ENCODE data around the gene SLC2A9. TPM values are rescaled to one million over a fixed set of nuclear protein-coding genes. Genes with fewer than 3 reads are reported as not detected.
A peak's percentile ranks its signal among the peaks of the same experiment; 100 is the strongest.

Gene SLC2A9
- total and polyA plus RNA-seq, 8 donors = 0.61 to 35.3 (median 2.7) TPM

GRCh38 chr4:10058371-10058770, 37.1 kb upstream of the SLC2A9 start:
- Histone ChIP-seq H3K27ac (no peak overlapping the region), H3K4me3 (no peak overlapping the region), H3K4me1 (peaks cover 0 to 3% (median 0%) of the 10 kb centered on the region in 4 donors), H3K27me3 (no peaks in the 10 kb centered on the region), H3K9me3 (no peaks in the 10 kb centered on the region), H3K36me3 (no peaks in the 10 kb centered on the region)
- intact Hi-C loops (cut with DNase I; ENCODE audit: low total_unique reads) = no loop called here
- no peak for TF ChIP-seq EP300 (IDR thresholded peaks at IDR 0.05)
- no peak for TF ChIP-seq CTCF (IDR thresholded peaks at IDR 0.05)
- no peak for TF ChIP-seq POLR2A (IDR thresholded peaks at IDR 0.05)
- TF ChIP-seq POLR2AphosphoS5 (IDR thresholded peaks at IDR 0.05) = no peak
- no peak for DNase-seq
- 93 to 96% (median 95%) methylated on average over 7 of the region's 7 CpGs for WGBS, 5 donors

DNA sequence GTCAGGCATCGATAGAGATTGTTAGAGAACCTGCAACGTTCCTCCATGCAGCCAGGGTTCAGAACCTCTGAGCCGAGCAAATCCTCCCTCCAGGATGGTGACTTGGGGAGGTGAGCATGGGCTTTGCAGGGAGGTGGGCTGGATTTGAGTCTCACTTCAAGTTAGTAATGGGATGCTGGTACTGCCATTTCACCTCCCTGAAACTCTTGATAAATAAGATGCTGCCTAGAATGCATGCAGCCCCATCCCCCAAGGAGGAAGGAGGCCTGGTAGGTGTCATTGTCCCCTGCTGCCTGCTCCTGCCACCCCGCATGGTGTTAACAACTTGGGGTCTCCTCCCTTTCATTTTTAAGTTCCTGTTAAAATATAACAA, 35.7 kb upstream of the SLC2A9 start:
- no peak overlapping the region for H3K4me3 ChIP-seq
- no peak overlapping the region for H3K27ac ChIP-seq
- WGBS, 5 donors = 76 to 87% (median 80%) methylated on average over 4 of the region's 4 CpGs
- H3K27me3 ChIP-seq = no peaks in the 10 kb centered on the region
- H3K36me3 ChIP-seq = no peaks in the 10 kb centered on the region
- TF ChIP-seq EP300 (IDR thresholded peaks at IDR 0.05) = no peak
- no peak for TF ChIP-seq POLR2AphosphoS5 (IDR thresholded peaks at IDR 0.05)
- no peak for TF ChIP-seq POLR2A (IDR thresholded peaks at IDR 0.05)
- TF ChIP-seq CTCF (IDR thresholded peaks at IDR 0.05) = no peak
- no peak for DNase-seq
- no peaks in the 10 kb centered on the region for H3K9me3 ChIP-seq
- no peaks in the 10 kb centered on the region for H3K4me1 ChIP-seq
- intact Hi-C loops (cut with DNase I; ENCODE audit: low total_unique reads) = no loop called here

DNA sequence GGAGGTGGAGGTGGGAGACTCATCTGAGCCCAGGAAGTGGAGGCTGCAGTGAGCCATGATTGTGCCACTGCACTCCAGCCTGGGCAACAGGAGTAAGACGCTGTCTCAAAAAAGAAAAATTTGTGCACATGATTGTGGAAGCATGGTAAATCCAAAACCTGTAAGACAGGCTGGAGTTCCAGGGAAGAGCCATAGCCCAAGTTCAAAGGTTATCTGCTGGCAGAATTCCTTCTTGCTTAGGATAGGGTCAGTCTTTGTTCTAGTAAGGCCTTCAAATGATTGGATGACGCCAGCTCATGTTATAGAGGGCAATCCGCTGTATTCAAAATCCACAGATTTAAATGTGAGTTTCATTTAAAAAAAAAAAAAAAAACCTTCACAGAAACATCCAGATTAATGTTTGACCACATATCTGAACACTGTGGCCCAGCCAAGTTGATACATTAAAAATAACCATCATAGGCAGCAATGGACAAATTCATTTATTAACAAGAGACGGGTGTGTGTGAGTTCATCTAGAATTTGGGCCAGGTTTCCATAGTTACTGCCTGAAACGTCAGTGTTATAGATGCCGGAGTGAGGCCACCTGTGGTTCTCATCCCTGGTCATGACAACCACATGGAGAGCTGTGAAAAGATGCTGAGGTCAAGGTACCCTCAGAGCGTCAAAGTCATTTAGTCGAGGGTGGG, 35.2 kb upstream of the SLC2A9 start:
- no peaks in the 10 kb centered on the region for H3K9me3 ChIP-seq
- DNase-seq = peak in 1 of 2 donors; percentile 71
- no peak overlapping the region for H3K27ac ChIP-seq
- 56 to 79% (median 65%) methylated on average over 8 of the region's 8 CpGs for WGBS, 5 donors
- no peak overlapping the region for H3K4me3 ChIP-seq
- TF ChIP-seq CTCF (IDR thresholded peaks at IDR 0.05) (no peak), POLR2A (IDR thresholded peaks at IDR 0.05) (no peak), EP300 (IDR thresholded peaks at IDR 0.05) (no peak), POLR2AphosphoS5 (IDR thresholded peaks at IDR 0.05) (no peak)
- intact Hi-C loops (cut with DNase I; ENCODE audit: low total_unique reads) = no loop called here
- H3K27me3 ChIP-seq = no peaks in the 10 kb centered on the region
- no peaks in the 10 kb centered on the region for H3K4me1 ChIP-seq
- H3K36me3 ChIP-seq = no peaks in the 10 kb centered on the region

DNA sequence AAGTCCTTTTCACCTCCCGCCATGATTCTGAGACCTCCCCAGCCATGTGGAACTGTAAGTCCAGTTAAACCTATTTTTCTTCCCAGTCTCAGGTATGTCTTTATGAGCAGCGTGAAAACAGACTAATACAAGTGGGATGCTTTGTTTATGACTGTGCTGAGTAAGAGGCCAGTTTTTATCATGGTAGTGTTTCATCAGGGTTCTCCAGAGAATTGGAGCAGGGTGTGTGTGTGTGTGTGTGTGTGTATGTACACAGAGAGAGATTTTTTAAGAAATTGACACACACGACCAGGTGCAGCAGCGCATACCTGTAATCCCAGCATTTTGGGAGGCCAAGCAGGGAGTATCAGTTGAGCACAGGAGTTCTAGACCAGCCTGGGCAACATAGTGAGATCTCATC, 34.6 kb upstream of the SLC2A9 start:
- no peak for DNase-seq
- Histone ChIP-seq H3K4me3 (no peak overlapping the region), H3K4me1 (no peaks in the 10 kb centered on the region), H3K27ac (no peak overlapping the region), H3K36me3 (no peaks in the 10 kb centered on the region), H3K9me3 (no peaks in the 10 kb centered on the region), H3K27me3 (peaks cover 0 to 5% (median 0%) of the 10 kb centered on the region in 3 donors)
- 90 to 93% (median 91%) methylated on average over 4 of the region's 4 CpGs for WGBS, 5 donors
- no peak for TF ChIP-seq EP300 (IDR thresholded peaks at IDR 0.05)
- TF ChIP-seq POLR2A (IDR thresholded peaks at IDR 0.05) = no peak
- TF ChIP-seq CTCF (IDR thresholded peaks at IDR 0.05) = no peak
- TF ChIP-seq POLR2AphosphoS5 (IDR thresholded peaks at IDR 0.05) = no peak
- intact Hi-C loops (cut with DNase I; ENCODE audit: low total_unique reads) = no loop called here

Data from stomach (tissue), 9 donors.